Esophagus muscularis mucosa (tissue), 4 donors: ENCODE data around the gene SLC27A1. TPM values are rescaled to one million over a fixed set of nuclear protein-coding genes. Genes with fewer than 3 reads are reported as not detected.

Experiments used
- DNase-seq: peaks from one replicate; pipeline ENCODE4 v3.0.0-alpha.2; 2017; ENCODE audit errors: extremely low spot score
- H3K27ac ChIP-seq, 4 donors: fragments of 200-600 bp; sonication (generic); replicated peaks in 1 of 4; 1 replicate in 3 of 4; 2 replicates in 1 of 4; pipeline ENCODE4 v1.5.1; 2016 to 2019; ENCODE audit warnings: mild to moderate bottlenecking in 1 of 4
- H3K27me3 ChIP-seq, 4 donors: fragments of 200-600 bp; sonication (generic); one replicate each; pipeline versions ENCODE4 v1.5.1 to v1.6.0; 2016 to 2019
- H3K36me3 ChIP-seq, 4 donors: fragments of 200-600 bp; sonication (generic); one replicate each; pipeline ENCODE4 v1.5.1; 2016 to 2019
- H3K4me1 ChIP-seq, 4 donors: fragments of 200-600 bp; sonication (generic); one replicate each; pipeline ENCODE4 v1.5.1; 2016 to 2019
- H3K4me3 ChIP-seq, 4 donors: fragments of 200-600 bp; sonication (generic); 1 replicate in 2 of 4; 2 replicates in 2 of 4; pipeline ENCODE4 v1.5.1; 2016 to 2019; ENCODE audit warnings: mild to moderate bottlenecking in 4 of 4, moderate library complexity in 1 of 4
- H3K9me3 ChIP-seq, 4 donors: fragments of 200-600 bp; sonication (generic); 1 replicate in 3 of 4; 2 replicates in 1 of 4; pipeline ENCODE4 v1.5.1; 2016 to 2019
- EP300 ChIP-seq: sonication (generic); formaldehyde crosslinking; IDR thresholded peaks from one replicate; pipeline ENCODE4 v1.6.1; 2017; ENCODE audit warnings: antibody characterized with exemption
- POLR2A ChIP-seq: fragments of 450-650 bp; IDR thresholded peaks from one replicate; pipeline ENCODE4 v1.6.1; 2017; ENCODE audit warnings: antibody characterized with exemption, moderate library complexity, mild to moderate bottlenecking, low read depth
- POLR2AphosphoS5 ChIP-seq, 2 donors: sonication (generic); formaldehyde crosslinking; IDR thresholded peaks; one replicate each; pipeline ENCODE4 v1.6.1; 2017; ENCODE audit warnings: antibody characterized with exemption in 2 of 2
- WGBS: methylation state at CpG from one replicate; pipeline ENCODE4 v1.1.5; 2018; 5-methylcytosine and 5-hydroxymethylcytosine counted together
- intact Hi-C: fragments of 100-400 bp; cut with DNase I; formaldehyde crosslinking; loops from one replicate; pipeline ENCODE4 v1.15.1; 2023
- total RNA-seq, 4 donors: library from RNA; depleted of rRNA; stranded (reverse); fragments of >200 nt; gene quantifications; one replicate each; pipeline versions ENCODE4 v1.1.0 to v1.2.1, GENCODE V29; 2016
- TF ChIP-seq, protein P1 (sequence below), 3 experiments: fragments of 200-600 bp in 2 of 3; fragments of 450-650 bp in 1 of 3; sonication (generic) in 2 of 3; IDR thresholded peaks; one replicate each; pipeline ENCODE4 v1.5.1; 2017 to 2019; ENCODE audit warnings: antibody characterized with exemption in 3 of 3, mild to moderate bottlenecking in 2 of 3, moderate library complexity in 1 of 3

SLC27A1 gene
- total RNA-seq, 4 donors from 2014 or later = 15.9 to 26.1 (median 19.4) TPM

- intact Hi-C loops = no loop called here
- WGBS = 12% methylated on average over 18 of the region's 19 CpGs
- H3K36me3 ChIP-seq = peaks cover 5 to 26% (median 20%) of the 10 kb centered on the region in 4 donors
- H3K27me3 ChIP-seq = peaks cover 0 to 3% (median 0%) of the 10 kb centered on the region in 4 donors
- DNase-seq = no peak
- H3K27ac ChIP-seq = peak overlapping the region; percentile 72 to 87 (median 87)
- H3K4me3 ChIP-seq = peak overlapping the region; percentile 73 to 99 (median 98)
- peaks cover 33 to 60% (median 43%) of the 10 kb centered on the region in 4 donors for H3K4me1 ChIP-seq
- TF ChIP-seq, protein P1, sequence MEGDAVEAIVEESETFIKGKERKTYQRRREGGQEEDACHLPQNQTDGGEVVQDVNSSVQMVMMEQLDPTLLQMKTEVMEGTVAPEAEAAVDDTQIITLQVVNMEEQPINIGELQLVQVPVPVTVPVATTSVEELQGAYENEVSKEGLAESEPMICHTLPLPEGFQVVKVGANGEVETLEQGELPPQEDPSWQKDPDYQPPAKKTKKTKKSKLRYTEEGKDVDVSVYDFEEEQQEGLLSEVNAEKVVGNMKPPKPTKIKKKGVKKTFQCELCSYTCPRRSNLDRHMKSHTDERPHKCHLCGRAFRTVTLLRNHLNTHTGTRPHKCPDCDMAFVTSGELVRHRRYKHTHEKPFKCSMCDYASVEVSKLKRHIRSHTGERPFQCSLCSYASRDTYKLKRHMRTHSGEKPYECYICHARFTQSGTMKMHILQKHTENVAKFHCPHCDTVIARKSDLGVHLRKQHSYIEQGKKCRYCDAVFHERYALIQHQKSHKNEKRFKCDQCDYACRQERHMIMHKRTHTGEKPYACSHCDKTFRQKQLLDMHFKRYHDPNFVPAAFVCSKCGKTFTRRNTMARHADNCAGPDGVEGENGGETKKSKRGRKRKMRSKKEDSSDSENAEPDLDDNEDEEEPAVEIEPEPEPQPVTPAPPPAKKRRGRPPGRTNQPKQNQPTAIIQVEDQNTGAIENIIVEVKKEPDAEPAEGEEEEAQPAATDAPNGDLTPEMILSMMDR (IDR thresholded peaks at IDR 0.05) = no peak
- no peak for TF ChIP-seq EP300
- H3K9me3 ChIP-seq = no peaks in the 10 kb centered on the region
These were observed 84.7 kb downstream of the SLC27A1 start for GRCh38 chr19:17554968-17555479.

DNA sequence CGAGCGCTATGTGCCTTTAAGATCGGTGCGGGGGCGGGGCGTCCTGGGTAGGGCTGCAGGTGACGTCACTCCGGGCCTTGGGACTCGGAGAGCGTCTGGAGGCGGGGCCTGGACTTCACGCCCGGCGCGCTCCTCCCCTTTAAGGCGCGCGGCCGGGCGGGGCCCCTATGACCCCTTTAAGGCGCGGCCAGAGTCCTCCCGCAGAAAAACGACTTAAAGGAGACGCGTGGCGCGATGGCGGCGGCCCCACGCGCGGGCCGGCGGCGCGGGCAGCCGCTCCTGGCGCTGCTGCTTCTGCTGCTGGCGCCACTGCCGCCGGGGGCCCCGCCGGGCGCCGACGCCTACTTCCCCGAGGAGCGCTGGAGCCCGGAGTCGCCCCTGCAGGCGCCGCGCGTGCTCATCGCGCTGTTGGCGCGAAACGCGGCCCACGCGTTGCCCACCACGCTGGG is 85.2 kb downstream of the SLC27A1 start, which contains the start of gene COLGALT1:
Gene COLGALT1 (plus strand): TSS at position 170 of the 449 bp plus-strand sequence. CDS start 65 bp downstream, at position 235.
- Histone ChIP-seq H3K27ac (peak within 1 kb of the TSS; percentile 72 to 87 (median 87)), H3K27me3 (peaks cover 0 to 3% (median 0%) of the 10 kb centered on the region in 4 donors), H3K36me3 (peaks cover 10 to 31% (median 25%) of the 10 kb centered on the region in 4 donors), H3K4me1 (peaks cover 36 to 61% (median 43%) of the 10 kb centered on the region in 4 donors), H3K9me3 (no peaks in the 10 kb centered on the region), H3K4me3 (peak within 1 kb of the TSS; percentile 73 to 99 (median 98))
- DNase-seq = peak; percentile 100
- intact Hi-C loops = no loop called here
- WGBS = no CpG with 5 or more reads among the region's 64 CpGs
- peak; percentile 30 to 77 for TF ChIP-seq POLR2AphosphoS5 (IDR thresholded peaks at IDR 0.05)
- no peak for TF ChIP-seq POLR2A

Other genes starting within 250 kb of the SLC27A1 start
- 10 to 100 TPM in 1 of 4 donors, 1 to 10 TPM in 3; 6.3 to 18.8 (median 7.8) TPM for gene OCEL1, start 244.3 kb upstream of the SLC27A1 start, total RNA-seq
- 10 to 100 TPM; 38.6 to 88.0 (median 61.2) TPM for gene NR2F6, start 224.6 kb upstream of the SLC27A1 start, total RNA-seq
- gene USHBP1, start 205.8 kb upstream of the SLC27A1 start, total RNA-seq = 10 to 100 TPM in 1 of 4 donors, 1 to 10 TPM in 3; 2.2 to 12.0 (median 6.3) TPM
- 10 to 100 TPM; 72.2 to 92.3 (median 82.5) TPM for gene BABAM1, start 203.1 kb upstream of the SLC27A1 start, total RNA-seq
- gene ANKLE1, start 188.6 kb upstream of the SLC27A1 start, total RNA-seq = 1 to 10 TPM in 2 of 4 donors, under 1 TPM in 2; under 0.01 to 3.0 (median 0.88) TPM
- gene ABHD8, start 167.1 kb upstream of the SLC27A1 start, total RNA-seq = 10 to 100 TPM; 14.7 to 35.4 (median 28.1) TPM
- gene MRPL34, start 164.7 kb upstream of the SLC27A1 start, total RNA-seq = 100 to 1,000 TPM; 131 to 173 (median 147) TPM
- gene DDA1, start 161.0 kb upstream of the SLC27A1 start, total RNA-seq = 10 to 100 TPM; 12.0 to 25.4 (median 20.9) TPM
- 1 to 10 TPM; 2.9 to 7.4 (median 4.0) TPM for gene ANO8, start 135.7 kb upstream of the SLC27A1 start, total RNA-seq
- 10 to 100 TPM in 2 of 4 donors, 1 to 10 TPM in 2; 8.7 to 13.3 (median 10.2) TPM for gene GTPBP3, start 133.0 kb upstream of the SLC27A1 start, total RNA-seq
- gene PLVAP, start 93.2 kb upstream of the SLC27A1 start, total RNA-seq = 100 to 1,000 TPM in 3 of 4 donors, 10 to 100 TPM in 1; 37.4 to 155 (median 117) TPM
- not detected for gene CCDC194, start 76.3 kb upstream of the SLC27A1 start, total RNA-seq
- gene BST2, start 64.9 kb upstream of the SLC27A1 start, total RNA-seq = 10 to 100 TPM; 25.3 to 59.7 (median 51.0) TPM
- gene MVB12A, start 50.5 kb upstream of the SLC27A1 start, total RNA-seq = 10 to 100 TPM; 24.5 to 66.1 (median 56.1) TPM
- under 1 TPM in 2 of 4 donors, not detected in 2; 0.26 to 0.75 TPM for gene TMEM221, start 21.9 kb upstream of the SLC27A1 start, total RNA-seq
- not detected for gene NXNL1, start 9.6 kb upstream of the SLC27A1 start, total RNA-seq
- 10 to 100 TPM; 39.0 to 75.5 (median 49.9) TPM for gene PGLS, start 41.1 kb downstream of the SLC27A1 start, total RNA-seq
- gene COLGALT1, start 85.1 kb downstream of the SLC27A1 start, total RNA-seq = 10 to 100 TPM; 54.2 to 92.6 (median 61.5) TPM
- under 1 TPM; under 0.01 to 0.23 (median 0.18) TPM for gene UNC13A, start 217.8 kb downstream of the SLC27A1 start, total RNA-seq
- 10 to 100 TPM; 24.1 to 50.9 (median 35.9) TPM for gene MAP1S, start 249.0 kb downstream of the SLC27A1 start, total RNA-seq